Peyer's patch (tissue), 4 donors: ENCODE data around the gene MAST4. TPM values are rescaled to one million over a fixed set of nuclear protein-coding genes. Genes with fewer than 3 reads are reported as not detected.
"Not testable (repeated sequence)": the region's sequence is repeated elsewhere in the genome, so short reads cannot be mapped to it uniquely, and the experiment has no call there.

Experiments
- DNase-seq, 3 donors: peaks; one replicate each; pipeline ENCODE4 v3.0.0-alpha.2; 2017 to 2019
- H3K27ac ChIP-seq, 4 donors: fragments of 200-600 bp; sonication (generic); one replicate each; pipeline ENCODE4 v1.5.1; 2016 to 2019
- H3K27me3 ChIP-seq, 2 donors: fragments of 200-600 bp; sonication (generic); one replicate each; pipeline ENCODE4 v1.5.1; 2019
- H3K36me3 ChIP-seq, 3 donors: fragments of 200-600 bp; sonication (generic); one replicate each; pipeline ENCODE4 v1.5.1; 2016 to 2019
- H3K4me1 ChIP-seq, 4 donors: fragments of 200-600 bp; sonication (generic); one replicate each; pipeline ENCODE4 v1.5.1; 2016 to 2019
- H3K4me3 ChIP-seq, 4 donors: fragments of 200-600 bp; sonication (generic); 1 replicate in 3 of 4; 2 replicates in 1 of 4; pipeline ENCODE4 v1.5.1; 2016 to 2019; ENCODE audit warnings: mild to moderate bottlenecking in 1 of 4
- H3K9me3 ChIP-seq, 4 donors: fragments of 200-600 bp; sonication (generic); one replicate each; pipeline ENCODE4 v1.5.1; 2016 to 2019; ENCODE audit warnings: mild to moderate bottlenecking in 1 of 4
- CTCF ChIP-seq, 6 experiments: fragments of 450-650 bp in 4 of 6; fragments of 200-600 bp in 2 of 6; sonication (generic) in 1 of 6; IDR thresholded peaks; one replicate each; pipeline ENCODE4 v1.5.1; 2017 to 2019; ENCODE audit warnings: antibody characterized with exemption in 6 of 6, mild to moderate bottlenecking in 3 of 6, moderate library complexity in 1 of 6
- POLR2A ChIP-seq, 2 donors: fragments of 450-650 bp; IDR thresholded peaks; one replicate each; pipeline ENCODE4 v1.5.1; 2017; ENCODE audit warnings: antibody characterized with exemption in 2 of 2, mild to moderate bottlenecking in 2 of 2, moderate library complexity in 2 of 2
- total RNA-seq, 4 donors: library from RNA; depleted of rRNA; stranded (reverse); fragments of >200 nt; gene quantifications; one replicate each; pipeline ENCODE4 v1.1.0, GENCODE V29; 2016

MAST4 gene
- total RNA-seq, 4 donors from 2014 or later, result 20.2 to 23.1 (median 21.4) TPM

GRCh38 chr5:66814146-66814991 is 218.2 kb downstream of the MAST4 start:
- H3K27me3 ChIP-seq, result no peaks in the 10 kb centered on the region
- TF ChIP-seq POLR2A (IDR thresholded peaks at IDR 0.05), result no peak
- TF ChIP-seq CTCF (IDR thresholded peaks at IDR 0.05), result peak; percentile 24 to 75 (median 66)
- DNase-seq, result peak in 2 of 3 donors; percentile 27 to 60
- H3K4me1 ChIP-seq, result no peaks in the 10 kb centered on the region
- no peaks in the 10 kb centered on the region for H3K36me3 ChIP-seq
- H3K4me3 ChIP-seq, result no peak overlapping the region
- no peaks in the 10 kb centered on the region for H3K9me3 ChIP-seq
- H3K27ac ChIP-seq, result no peak overlapping the region

GRCh38 chr5:66818304-66818934 is 222.2 kb downstream of the MAST4 start:
- no peak overlapping the region for H3K27ac ChIP-seq

GRCh38 chr5:66818935-66819328 is 222.7 kb downstream of the MAST4 start:
- Histone ChIP-seq H3K4me3 (no peak overlapping the region), H3K4me1 (no peaks in the 10 kb centered on the region), H3K27me3 (no peaks in the 10 kb centered on the region), H3K36me3 (no peaks in the 10 kb centered on the region), H3K27ac (no peak overlapping the region), H3K9me3 (no peaks in the 10 kb centered on the region)
- DNase-seq, result no peak
- TF ChIP-seq CTCF (IDR thresholded peaks at IDR 0.05) (no peak), POLR2A (IDR thresholded peaks at IDR 0.05) (no peak)

More at GRCh38 chr5:66818304-66818934, 222.2 kb downstream of the MAST4 start:
- H3K9me3 ChIP-seq, result no peaks in the 10 kb centered on the region
- TF ChIP-seq POLR2A (IDR thresholded peaks at IDR 0.05) (no peak), CTCF (IDR thresholded peaks at IDR 0.05) (no peak)
- DNase-seq, result no peak
- no peaks in the 10 kb centered on the region for H3K27me3 ChIP-seq
- no peak overlapping the region for H3K4me3 ChIP-seq
- no peaks in the 10 kb centered on the region for H3K4me1 ChIP-seq
- H3K36me3 ChIP-seq, result no peaks in the 10 kb centered on the region

- H3K27me3 ChIP-seq, result no peaks in the 10 kb centered on the region
- no peak overlapping the region for H3K4me3 ChIP-seq
- DNase-seq, result no peak
- no peak overlapping the region for H3K27ac ChIP-seq
- no peaks in the 10 kb centered on the region for H3K4me1 ChIP-seq
- no peaks in the 10 kb centered on the region for H3K9me3 ChIP-seq
- H3K36me3 ChIP-seq, result no peaks in the 10 kb centered on the region
- TF ChIP-seq POLR2A (IDR thresholded peaks at IDR 0.05) (no peak), CTCF (IDR thresholded peaks at IDR 0.05) (no peak)
These were observed 224.5 kb downstream of the MAST4 start for GRCh38 chr5:66820630-66821207.

GRCh38 chr5:66821688-66822429 is 225.7 kb downstream of the MAST4 start:
- no peaks in the 10 kb centered on the region for H3K9me3 ChIP-seq
- H3K4me3 ChIP-seq, result no peak overlapping the region
- H3K36me3 ChIP-seq, result no peaks in the 10 kb centered on the region
- no peak for TF ChIP-seq POLR2A (IDR thresholded peaks at IDR 0.05)
- no peak for TF ChIP-seq CTCF (IDR thresholded peaks at IDR 0.05)
- no peaks in the 10 kb centered on the region for H3K27me3 ChIP-seq
- no peaks in the 10 kb centered on the region for H3K4me1 ChIP-seq
- no peak overlapping the region for H3K27ac ChIP-seq
- no peak for DNase-seq

- not testable (repeated sequence) for DNase-seq, H3K4me1 ChIP-seq, H3K4me3 ChIP-seq, H3K9me3 ChIP-seq, H3K27ac ChIP-seq, H3K36me3 ChIP-seq, H3K27me3 ChIP-seq
These were observed 226.7 kb downstream of the MAST4 start for GRCh38 chr5:66822906-66823305.
